Loucy (cell line): ENCODE data around the gene ELMO1.

ENCODE experiments used
- H2AFZ ChIP-seq: fragments of 200-600 bp; sonication (generic); 2 replicates; pipeline ENCODE4 v1.6.0; 2016; ENCODE audit warnings: antibody characterized with exemption, mild to moderate bottlenecking, low read length, moderate library complexity
- H3F3A ChIP-seq: fragments of 200-600 bp; 2 replicates; pipeline ENCODE4 v1.6.0; 2016; ENCODE audit warnings: antibody characterized with exemption, low read depth, mild to moderate bottlenecking
- H3K27me3 ChIP-seq: fragments of 200-600 bp; sonication (generic); 2 replicates; pipeline ENCODE4 v1.6.1; 2014; ENCODE audit warnings: low read length, mild to moderate bottlenecking; ENCODE audit not compliant: insufficient read depth, poor library complexity, severe bottlenecking
- H3K36me3 ChIP-seq: fragments of 200-600 bp; sonication (generic); 2 replicates; pipeline ENCODE4 v1.6.1; 2016; ENCODE audit warnings: low read length; ENCODE audit not compliant: insufficient read depth
- H3K4me1 ChIP-seq: fragments of 200-600 bp; sonication (generic); 2 replicates; pipeline ENCODE4 v1.5.1; 2014; ENCODE audit warnings: low read length, mild to moderate bottlenecking; ENCODE audit not compliant: insufficient read depth, poor library complexity, severe bottlenecking
- H3K4me2 ChIP-seq: fragments of 200-600 bp; sonication (generic); 2 replicates; pipeline ENCODE4 v1.6.0; 2014; ENCODE audit warnings: antibody characterized with exemption, low read length, low read depth, mild to moderate bottlenecking; ENCODE audit not compliant: poor library complexity, severe bottlenecking
- H3K4me3 ChIP-seq: fragments of 200-600 bp; sonication (generic); 2 replicates; pipeline ENCODE4 v1.5.1; 2014; ENCODE audit warnings: low read length, mild to moderate bottlenecking, mixed read lengths; ENCODE audit not compliant: poor library complexity, severe bottlenecking
- H3K79me2 ChIP-seq: fragments of 200-600 bp; sonication (generic); 2 replicates; pipeline ENCODE4 v1.6.1; 2014; ENCODE audit warnings: low read length; ENCODE audit not compliant: insufficient read depth
- H3K9ac ChIP-seq: fragments of 200-600 bp; sonication (generic); 2 replicates; pipeline ENCODE4 v1.6.0; 2014; ENCODE audit warnings: mild to moderate bottlenecking, low read depth, low read length, moderate library complexity; ENCODE audit not compliant: poor library complexity, severe bottlenecking
- H3K9me2 ChIP-seq: fragments of 200-600 bp; sonication (generic); replicated peaks from 2 replicates; pipeline ENCODE4 v1.6.1; 2016; ENCODE audit warnings: low read depth, low read length, mixed read lengths
- H3K9me3 ChIP-seq: fragments of 200-600 bp; sonication (generic); 2 replicates; pipeline ENCODE4 v1.6.1; 2014; ENCODE audit warnings: mild to moderate bottlenecking, antibody characterized with exemption, low read length, low read depth; ENCODE audit not compliant: insufficient read depth
- H4K20me1 ChIP-seq: fragments of 200-600 bp; sonication (generic); 2 replicates; pipeline ENCODE4 v1.6.0; 2014; ENCODE audit warnings: antibody characterized with exemption, low read length, mild to moderate bottlenecking; ENCODE audit not compliant: insufficient read depth, poor library complexity, severe bottlenecking
- EZH2phosphoT487 ChIP-seq: fragments of 200-600 bp; IDR thresholded peaks from 2 replicates; pipeline ENCODE4 v1.6.1; 2018; ENCODE audit warnings: antibody characterized with exemption, mild to moderate bottlenecking, moderate library complexity, borderline replicate concordance
- TF ChIP-seq, protein P1 (sequence below): fragments of 200-600 bp; sonication (generic); conservative IDR thresholded peaks from 2 replicates; pipeline ENCODE4 v1.5.1; 2014; ENCODE audit warnings: mild to moderate bottlenecking, antibody characterized with exemption, low read length

Gene ELMO1

DNA sequence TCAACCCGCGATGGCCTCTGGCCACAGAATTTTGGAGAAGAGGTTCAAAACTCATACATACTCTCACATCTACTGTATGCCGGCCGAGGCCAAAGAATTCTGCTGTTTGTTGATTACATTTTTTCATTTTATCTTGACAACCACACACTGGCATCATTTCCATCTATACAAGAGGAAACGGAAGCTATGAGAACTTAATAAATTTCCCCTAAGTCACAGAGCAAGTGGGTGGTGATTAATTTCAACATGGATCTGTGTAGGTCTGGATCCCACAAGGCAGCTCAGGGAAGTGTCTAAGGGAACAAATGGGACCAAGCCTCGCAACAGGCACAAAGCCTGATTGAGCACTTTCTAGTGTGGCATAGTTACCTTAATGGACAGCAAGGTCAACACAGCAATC lies 18.0 kb downstream of the ELMO1 start:
- Histone ChIP-seq H4K20me1 (peaks cover 3% of the 10 kb centered on the region), H2AFZ (no peak overlapping the region), H3K27me3 (no peaks in the 10 kb centered on the region), H3K4me1 (peaks cover 38% of the 10 kb centered on the region), H3K9me3 (no peaks in the 10 kb centered on the region), H3K4me3 (no peak overlapping the region), H3K9me2 (no peaks in the 10 kb centered on the region), H3K4me2 (no peak overlapping the region), H3K9ac (no peak overlapping the region), H3K79me2 (peaks cover 4% of the 10 kb centered on the region; the same call in 1 of the 2 replicates), H3K36me3 (no peaks in the 10 kb centered on the region), H3F3A (no peaks in the 10 kb centered on the region)
- TF ChIP-seq, protein P1, sequence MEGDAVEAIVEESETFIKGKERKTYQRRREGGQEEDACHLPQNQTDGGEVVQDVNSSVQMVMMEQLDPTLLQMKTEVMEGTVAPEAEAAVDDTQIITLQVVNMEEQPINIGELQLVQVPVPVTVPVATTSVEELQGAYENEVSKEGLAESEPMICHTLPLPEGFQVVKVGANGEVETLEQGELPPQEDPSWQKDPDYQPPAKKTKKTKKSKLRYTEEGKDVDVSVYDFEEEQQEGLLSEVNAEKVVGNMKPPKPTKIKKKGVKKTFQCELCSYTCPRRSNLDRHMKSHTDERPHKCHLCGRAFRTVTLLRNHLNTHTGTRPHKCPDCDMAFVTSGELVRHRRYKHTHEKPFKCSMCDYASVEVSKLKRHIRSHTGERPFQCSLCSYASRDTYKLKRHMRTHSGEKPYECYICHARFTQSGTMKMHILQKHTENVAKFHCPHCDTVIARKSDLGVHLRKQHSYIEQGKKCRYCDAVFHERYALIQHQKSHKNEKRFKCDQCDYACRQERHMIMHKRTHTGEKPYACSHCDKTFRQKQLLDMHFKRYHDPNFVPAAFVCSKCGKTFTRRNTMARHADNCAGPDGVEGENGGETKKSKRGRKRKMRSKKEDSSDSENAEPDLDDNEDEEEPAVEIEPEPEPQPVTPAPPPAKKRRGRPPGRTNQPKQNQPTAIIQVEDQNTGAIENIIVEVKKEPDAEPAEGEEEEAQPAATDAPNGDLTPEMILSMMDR = no peak
- TF ChIP-seq EZH2phosphoT487 = no peak

DNA sequence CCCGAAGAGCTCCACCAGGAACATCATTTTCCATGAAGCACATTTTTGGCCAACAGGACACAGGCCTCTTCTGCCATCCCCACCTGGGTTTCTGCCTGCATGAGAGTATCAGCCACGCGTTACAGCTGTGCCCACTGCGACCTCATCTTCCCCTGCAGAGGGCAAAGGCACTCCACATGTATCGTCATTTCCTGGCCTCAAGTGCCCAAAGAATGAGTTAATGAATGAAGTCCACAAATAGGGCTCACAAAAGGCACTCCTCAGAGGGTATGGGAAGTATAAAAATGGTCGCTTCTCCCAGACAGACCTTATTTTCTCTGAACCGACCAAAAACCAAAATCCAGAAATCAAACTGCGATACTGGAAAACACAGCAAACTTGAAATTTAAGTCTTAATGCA lies 18.5 kb downstream of the ELMO1 start:
- Histone ChIP-seq H4K20me1 (peaks cover 3% of the 10 kb centered on the region), H2AFZ (no peak overlapping the region), H3K9me3 (no peaks in the 10 kb centered on the region), H3K27me3 (no peaks in the 10 kb centered on the region), H3K9ac (no peak overlapping the region), H3K4me1 (peaks cover 38% of the 10 kb centered on the region), H3K36me3 (no peaks in the 10 kb centered on the region), H3K9me2 (no peaks in the 10 kb centered on the region), H3F3A (no peaks in the 10 kb centered on the region), H3K79me2 (peaks cover 4% of the 10 kb centered on the region; the same call in 1 of the 2 replicates), H3K4me3 (no peak overlapping the region), H3K4me2 (no peak overlapping the region)
- TF ChIP-seq, protein P1 = peak; percentile 32; the same call in 1 of the 2 replicates
- no peak for TF ChIP-seq EZH2phosphoT487

DNA sequence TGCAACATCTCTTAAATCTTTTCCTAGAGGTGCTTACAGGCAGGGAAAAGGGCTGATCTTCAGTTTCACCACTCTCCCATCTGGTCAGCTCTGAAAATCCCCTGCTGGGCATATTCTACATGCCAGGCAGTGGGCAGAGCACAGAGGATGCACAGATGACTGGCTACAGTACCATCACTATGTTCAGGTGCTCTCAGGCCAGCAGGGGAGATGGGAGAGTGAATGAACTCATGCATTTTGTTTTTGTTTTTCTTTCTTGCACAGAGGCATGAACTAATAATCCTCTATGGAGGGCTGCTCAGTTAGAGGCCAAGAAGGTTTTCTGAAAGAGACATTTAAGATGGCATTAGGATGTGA lies 19.3 kb downstream of the ELMO1 start:
- Histone ChIP-seq H3K4me2 (no peak overlapping the region), H3F3A (no peaks in the 10 kb centered on the region), H3K9ac (no peak overlapping the region), H3K36me3 (no peaks in the 10 kb centered on the region), H2AFZ (no peak overlapping the region), H4K20me1 (peaks cover 3% of the 10 kb centered on the region), H3K4me3 (no peak overlapping the region), H3K79me2 (peaks cover 4% of the 10 kb centered on the region; the same call in 1 of the 2 replicates), H3K9me2 (no peaks in the 10 kb centered on the region), H3K27me3 (no peaks in the 10 kb centered on the region), H3K4me1 (peaks cover 35% of the 10 kb centered on the region), H3K9me3 (no peaks in the 10 kb centered on the region)
- no peak for TF ChIP-seq EZH2phosphoT487
- TF ChIP-seq, protein P1 = no peak
